ENCODE data around the gene MSRB3. TPM values are rescaled to one million over a fixed set of nuclear protein-coding genes. Genes with fewer than 3 reads are reported as not detected.

The MSRB3 gene
- total RNA-seq, 1 experiment from 2014 or later = 1.4 TPM

DNA sequence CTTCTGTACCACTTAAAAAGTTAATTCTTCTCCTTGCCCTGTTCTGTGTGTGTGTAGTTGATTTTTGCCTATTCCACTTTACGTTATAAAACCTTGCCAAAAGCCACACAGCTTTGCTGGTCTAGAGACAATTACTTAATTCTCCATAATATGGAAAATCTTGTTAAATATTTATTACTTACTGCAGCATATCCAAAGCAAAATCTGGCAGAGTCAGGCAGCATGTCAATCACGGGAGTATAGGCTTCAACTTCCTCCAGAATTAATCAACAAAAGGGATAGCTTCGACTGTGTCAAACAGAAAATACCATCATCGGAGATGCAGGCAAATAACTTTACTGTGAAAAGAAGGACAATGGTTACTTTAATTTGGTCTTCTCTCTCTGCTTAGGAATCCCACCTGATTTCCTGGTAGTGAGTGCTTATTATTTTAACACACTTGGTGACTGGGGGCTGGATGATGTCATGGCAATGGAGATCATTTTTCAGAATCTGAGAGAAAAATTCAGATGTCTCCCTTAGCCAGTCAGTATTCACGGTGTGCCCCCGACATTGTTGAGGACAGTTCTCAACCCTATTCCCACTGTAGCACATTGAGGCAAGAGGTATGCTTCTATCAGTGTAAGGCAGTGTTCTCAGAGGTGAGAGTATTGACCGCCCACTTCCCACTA is 3.7 kb upstream of the MSRB3 start:
- Mint-ChIP-seq H3K9me3 (ENCODE audit: low read depth, unreplicated experiment) (no peaks in the 10 kb centered on the region), H3K36me3 (ENCODE audit: insufficient read depth, unreplicated experiment) (peaks cover 16% of the 10 kb centered on the region), H3K4me3 (ENCODE audit: low read depth, unreplicated experiment) (no peak overlapping the region), H3K4me1 (ENCODE audit: low read depth, unreplicated experiment) (peaks cover 10% of the 10 kb centered on the region), H3K27ac (ENCODE audit: unreplicated experiment) (no peak overlapping the region), H3K27me3 (ENCODE audit: unreplicated experiment) (peaks cover 35% of the 10 kb centered on the region)
- no peak for DNase-seq
- BruUV-seq (replicated peaks) = no TSS peak
- TF ChIP-seq, protein P1, sequence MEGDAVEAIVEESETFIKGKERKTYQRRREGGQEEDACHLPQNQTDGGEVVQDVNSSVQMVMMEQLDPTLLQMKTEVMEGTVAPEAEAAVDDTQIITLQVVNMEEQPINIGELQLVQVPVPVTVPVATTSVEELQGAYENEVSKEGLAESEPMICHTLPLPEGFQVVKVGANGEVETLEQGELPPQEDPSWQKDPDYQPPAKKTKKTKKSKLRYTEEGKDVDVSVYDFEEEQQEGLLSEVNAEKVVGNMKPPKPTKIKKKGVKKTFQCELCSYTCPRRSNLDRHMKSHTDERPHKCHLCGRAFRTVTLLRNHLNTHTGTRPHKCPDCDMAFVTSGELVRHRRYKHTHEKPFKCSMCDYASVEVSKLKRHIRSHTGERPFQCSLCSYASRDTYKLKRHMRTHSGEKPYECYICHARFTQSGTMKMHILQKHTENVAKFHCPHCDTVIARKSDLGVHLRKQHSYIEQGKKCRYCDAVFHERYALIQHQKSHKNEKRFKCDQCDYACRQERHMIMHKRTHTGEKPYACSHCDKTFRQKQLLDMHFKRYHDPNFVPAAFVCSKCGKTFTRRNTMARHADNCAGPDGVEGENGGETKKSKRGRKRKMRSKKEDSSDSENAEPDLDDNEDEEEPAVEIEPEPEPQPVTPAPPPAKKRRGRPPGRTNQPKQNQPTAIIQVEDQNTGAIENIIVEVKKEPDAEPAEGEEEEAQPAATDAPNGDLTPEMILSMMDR (IDR thresholded peaks at IDR 0.05; ENCODE audit: unreplicated experiment) = no peak
- CTCF ChIA-PET = no interaction called here
- intact Hi-C loops (cut with micrococcal nuclease; ENCODE audit: unreplicated experiment) = no loop called here

DNA sequence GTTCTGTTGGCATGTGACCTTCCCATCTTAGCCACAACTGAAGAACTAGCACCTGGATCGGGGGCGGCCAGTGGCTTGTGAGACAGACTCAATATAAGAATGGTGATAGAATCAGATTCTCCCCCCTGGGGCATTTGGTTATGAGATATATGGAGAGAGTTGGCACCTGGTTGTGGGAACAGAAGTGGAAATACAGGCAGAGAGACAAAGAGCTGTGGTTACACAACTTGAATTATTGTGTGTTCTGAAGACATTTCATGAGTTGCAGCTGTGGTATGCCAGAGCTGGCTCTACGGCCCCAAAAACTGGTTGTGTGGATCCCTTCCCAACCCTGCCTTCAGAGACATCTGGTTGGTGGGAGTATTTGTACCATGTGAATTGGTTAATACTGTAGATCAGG is 2.9 kb upstream of the MSRB3 start:
- Mint-ChIP-seq H3K4me3 (ENCODE audit: low read depth, unreplicated experiment) (no peak overlapping the region), H3K36me3 (ENCODE audit: insufficient read depth, unreplicated experiment) (peaks cover 16% of the 10 kb centered on the region), H3K27ac (ENCODE audit: unreplicated experiment) (no peak overlapping the region), H3K9me3 (ENCODE audit: low read depth, unreplicated experiment) (no peaks in the 10 kb centered on the region), H3K4me1 (ENCODE audit: low read depth, unreplicated experiment) (peaks cover 10% of the 10 kb centered on the region), H3K27me3 (ENCODE audit: unreplicated experiment) (peaks cover 39% of the 10 kb centered on the region)
- intact Hi-C loops (cut with micrococcal nuclease; ENCODE audit: unreplicated experiment) = no loop called here
- DNase-seq = no peak
- no TSS peak for BruUV-seq (replicated peaks)
- CTCF ChIA-PET = no interaction called here
- TF ChIP-seq, protein P1 (IDR thresholded peaks at IDR 0.05; ENCODE audit: unreplicated experiment) = no peak

DNA sequence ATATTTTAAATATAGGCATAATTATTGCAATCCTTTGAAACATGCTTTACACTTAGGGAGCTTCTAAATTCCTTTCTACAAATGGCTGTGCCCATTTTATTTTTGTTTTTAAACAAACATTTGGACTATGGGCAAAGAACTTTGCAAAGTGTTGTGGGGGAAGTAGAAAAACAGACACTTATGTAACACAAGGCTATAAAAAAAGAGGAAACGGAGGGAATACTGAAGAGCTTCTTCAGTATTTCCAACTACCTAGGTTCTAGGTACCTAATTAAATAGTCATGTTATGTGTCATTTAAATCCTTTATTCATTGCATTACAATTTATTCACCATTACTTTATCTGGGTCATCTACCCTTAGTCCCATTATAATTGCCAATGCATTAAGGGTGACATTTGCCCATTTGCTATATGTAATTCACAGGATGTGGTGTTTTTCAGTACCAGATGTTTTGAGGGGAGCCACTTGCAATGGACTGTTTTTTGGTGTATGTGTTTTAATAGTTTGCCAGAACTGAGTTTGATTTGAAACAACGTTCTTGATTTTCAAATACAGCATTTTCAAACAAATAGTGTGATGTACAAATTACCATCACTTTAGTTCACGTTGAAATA is 1.5 kb upstream of the MSRB3 start:
- no peak overlapping the region for H3K27ac Mint-ChIP-seq (ENCODE audit: unreplicated experiment)
- peaks cover 7% of the 10 kb centered on the region for H3K4me1 Mint-ChIP-seq (ENCODE audit: low read depth, unreplicated experiment)
- no peaks in the 10 kb centered on the region for H3K9me3 Mint-ChIP-seq (ENCODE audit: low read depth, unreplicated experiment)
- CTCF ChIA-PET = no interaction called here
- H3K27me3 Mint-ChIP-seq (ENCODE audit: unreplicated experiment) = peaks cover 39% of the 10 kb centered on the region
- TF ChIP-seq, protein P1 (IDR thresholded peaks at IDR 0.05; ENCODE audit: unreplicated experiment) = no peak
- H3K36me3 Mint-ChIP-seq (ENCODE audit: insufficient read depth, unreplicated experiment) = peaks cover 16% of the 10 kb centered on the region
- no peak for DNase-seq
- intact Hi-C loops (cut with micrococcal nuclease; ENCODE audit: unreplicated experiment) = no loop called here
- BruUV-seq (replicated peaks) = no TSS peak
- H3K4me3 Mint-ChIP-seq (ENCODE audit: low read depth, unreplicated experiment) = no peak overlapping the region

DNA sequence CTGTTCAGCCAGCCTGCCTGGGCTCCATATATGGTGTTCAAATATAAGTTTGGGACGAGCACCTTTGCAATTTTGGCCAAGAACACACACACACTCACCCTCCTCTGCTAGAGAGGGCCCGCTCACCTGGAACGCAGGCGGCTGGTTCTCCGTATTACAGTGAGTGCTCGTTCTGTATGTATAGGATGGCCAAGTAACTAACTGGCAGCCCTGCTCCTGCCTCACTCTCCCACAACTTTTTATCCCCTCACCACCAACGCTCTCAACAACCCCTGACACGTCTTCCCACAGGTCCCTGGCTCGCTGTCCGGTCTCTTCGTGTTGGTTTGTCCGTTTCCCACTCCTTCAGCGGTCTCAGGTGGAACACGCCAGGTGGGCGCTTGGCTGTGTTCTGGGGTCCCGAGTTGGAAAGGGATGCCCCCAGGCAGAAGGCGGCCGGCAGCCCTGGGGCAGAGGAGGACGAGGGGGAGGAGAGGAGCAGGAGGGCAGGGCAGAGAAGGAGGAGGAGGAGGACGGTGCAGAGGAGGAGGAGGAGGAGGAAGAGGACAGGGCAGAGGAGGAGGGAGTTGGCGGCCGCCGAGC is 398 bp upstream of the MSRB3 start:
- peaks cover 39% of the 10 kb centered on the region for H3K27me3 Mint-ChIP-seq (ENCODE audit: unreplicated experiment)
- no TSS peak for BruUV-seq (replicated peaks)
- peaks cover 16% of the 10 kb centered on the region for H3K36me3 Mint-ChIP-seq (ENCODE audit: insufficient read depth, unreplicated experiment)
- CTCF ChIA-PET = no interaction called here
- intact Hi-C loops (cut with micrococcal nuclease; ENCODE audit: unreplicated experiment) = no loop called here
- no peaks in the 10 kb centered on the region for H3K9me3 Mint-ChIP-seq (ENCODE audit: low read depth, unreplicated experiment)
- DNase-seq = no peak
- TF ChIP-seq, protein P1 (IDR thresholded peaks at IDR 0.05; ENCODE audit: unreplicated experiment) = no peak
- no peaks in the 10 kb centered on the region for H3K4me1 Mint-ChIP-seq (ENCODE audit: low read depth, unreplicated experiment)
- no peak overlapping the region for H3K27ac Mint-ChIP-seq (ENCODE audit: unreplicated experiment)
- H3K4me3 Mint-ChIP-seq (ENCODE audit: low read depth, unreplicated experiment) = peak overlapping the region; percentile 63
